AG10803 (cell line): Measurements from ENCODE around the gene PFKFB2.

Source experiments
- DNase-seq: peaks from one replicate; pipeline ENCODE4 v3.0.0; 2010; ENCODE audit warnings: low read depth
- H3K4me3 ChIP-seq: 2 replicates; pipeline ENCODE4 v1.5.1; 2011; ENCODE audit warnings: mild to moderate bottlenecking, low read length, control low read depth
- TF ChIP-seq, protein P1 (sequence below): conservative IDR thresholded peaks from 2 replicates; pipeline ENCODE4 v1.5.1; 2011; ENCODE audit warnings: mild to moderate bottlenecking, low read length, control low read depth, inconsistent platforms

The PFKFB2 gene

DNA sequence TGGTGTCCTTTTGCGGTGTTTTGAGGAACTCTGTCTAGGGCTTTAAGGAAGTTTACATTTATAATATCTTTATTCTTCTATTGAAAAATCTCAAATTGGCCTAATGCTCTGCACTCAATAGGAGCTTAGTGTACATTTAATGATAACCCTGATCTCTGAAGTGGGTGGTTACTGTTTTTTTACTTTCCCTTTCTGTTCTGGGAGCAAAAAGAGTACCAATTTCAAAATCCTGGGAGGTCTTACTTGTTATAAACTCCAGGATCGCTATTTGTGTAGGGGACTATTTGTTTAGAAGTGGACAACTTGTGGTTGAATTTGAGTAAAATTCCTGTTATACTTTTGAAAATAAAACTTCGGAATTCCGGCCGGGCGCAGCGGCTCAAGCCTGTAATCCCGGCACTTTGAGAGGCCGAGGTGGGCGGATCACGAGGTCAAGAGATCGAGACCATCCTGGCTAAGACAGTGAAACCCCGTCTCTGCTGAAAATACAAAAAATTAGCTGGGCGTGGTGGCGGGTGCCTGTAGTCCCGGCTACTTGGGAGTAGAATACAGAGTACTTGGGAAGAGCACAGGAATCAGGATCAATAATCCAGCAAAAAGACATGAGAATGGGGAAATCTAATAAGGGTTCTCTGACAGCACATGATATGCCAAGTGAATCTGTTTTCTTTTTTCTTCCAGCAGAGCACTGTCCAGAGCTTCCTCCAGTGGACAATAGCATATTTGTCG is 36.7 kb downstream of the PFKFB2 start:
- DNase-seq, result no peak
- H3K4me3 ChIP-seq, result no peak overlapping the region
- TF ChIP-seq, protein P1, sequence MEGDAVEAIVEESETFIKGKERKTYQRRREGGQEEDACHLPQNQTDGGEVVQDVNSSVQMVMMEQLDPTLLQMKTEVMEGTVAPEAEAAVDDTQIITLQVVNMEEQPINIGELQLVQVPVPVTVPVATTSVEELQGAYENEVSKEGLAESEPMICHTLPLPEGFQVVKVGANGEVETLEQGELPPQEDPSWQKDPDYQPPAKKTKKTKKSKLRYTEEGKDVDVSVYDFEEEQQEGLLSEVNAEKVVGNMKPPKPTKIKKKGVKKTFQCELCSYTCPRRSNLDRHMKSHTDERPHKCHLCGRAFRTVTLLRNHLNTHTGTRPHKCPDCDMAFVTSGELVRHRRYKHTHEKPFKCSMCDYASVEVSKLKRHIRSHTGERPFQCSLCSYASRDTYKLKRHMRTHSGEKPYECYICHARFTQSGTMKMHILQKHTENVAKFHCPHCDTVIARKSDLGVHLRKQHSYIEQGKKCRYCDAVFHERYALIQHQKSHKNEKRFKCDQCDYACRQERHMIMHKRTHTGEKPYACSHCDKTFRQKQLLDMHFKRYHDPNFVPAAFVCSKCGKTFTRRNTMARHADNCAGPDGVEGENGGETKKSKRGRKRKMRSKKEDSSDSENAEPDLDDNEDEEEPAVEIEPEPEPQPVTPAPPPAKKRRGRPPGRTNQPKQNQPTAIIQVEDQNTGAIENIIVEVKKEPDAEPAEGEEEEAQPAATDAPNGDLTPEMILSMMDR, result no peak

DNA sequence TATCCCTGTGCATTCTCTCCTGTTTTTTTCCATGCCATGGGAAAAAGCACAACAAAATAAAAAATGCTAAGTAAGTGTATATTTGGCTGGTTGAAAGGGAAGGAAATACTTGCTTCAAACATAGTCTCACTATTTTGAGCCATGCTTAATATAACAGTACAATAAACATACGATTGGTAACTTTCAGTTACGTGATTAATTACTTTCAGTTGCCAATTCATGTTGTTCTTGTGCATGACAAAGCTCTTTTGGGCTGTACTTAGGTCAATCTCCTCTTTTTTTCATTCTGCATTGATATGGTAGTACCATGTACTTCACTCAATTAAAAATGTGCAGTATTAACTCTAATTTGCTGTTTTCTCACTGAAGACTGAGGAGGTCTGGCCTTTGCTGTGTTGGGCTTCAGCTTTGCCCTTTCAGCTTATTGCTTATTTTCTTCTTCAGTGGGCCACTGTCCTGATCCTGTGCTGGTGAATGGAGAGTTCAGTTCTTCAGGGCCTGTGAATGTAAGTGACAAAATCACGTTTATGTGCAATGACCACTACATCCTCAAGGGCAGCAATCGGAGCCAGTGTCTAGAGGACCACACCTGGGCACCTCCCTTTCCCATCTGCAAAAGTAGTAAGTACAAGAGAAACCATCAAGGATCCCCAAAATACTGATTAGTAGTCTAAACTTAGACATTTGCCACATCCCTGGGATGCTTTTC is 38.3 kb downstream of the PFKFB2 start:
- H3K4me3 ChIP-seq, result no peak overlapping the region
- no peak for DNase-seq
- TF ChIP-seq, protein P1, result no peak

DNA sequence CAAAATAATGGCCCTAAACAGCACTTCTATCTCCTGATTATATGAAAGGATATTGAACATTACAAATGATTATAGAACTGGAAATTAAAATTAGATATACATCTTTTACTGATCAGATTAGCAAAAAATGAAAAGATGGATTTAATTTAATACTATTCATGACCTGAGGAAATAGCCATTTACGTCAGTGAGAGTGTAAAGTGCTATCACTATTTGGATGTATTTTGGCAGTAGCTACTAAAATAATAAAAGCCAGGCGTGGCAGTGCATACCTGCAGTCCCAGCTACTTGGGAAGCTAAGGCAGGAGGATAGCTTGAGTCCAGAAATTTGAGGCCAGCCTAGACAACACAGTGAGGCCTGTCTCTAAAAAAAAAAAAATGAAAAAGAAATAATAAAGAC is 40.9 kb downstream of the PFKFB2 start:
- DNase-seq, result no peak
- no peak overlapping the region for H3K4me3 ChIP-seq
- TF ChIP-seq, protein P1, result no peak

DNA sequence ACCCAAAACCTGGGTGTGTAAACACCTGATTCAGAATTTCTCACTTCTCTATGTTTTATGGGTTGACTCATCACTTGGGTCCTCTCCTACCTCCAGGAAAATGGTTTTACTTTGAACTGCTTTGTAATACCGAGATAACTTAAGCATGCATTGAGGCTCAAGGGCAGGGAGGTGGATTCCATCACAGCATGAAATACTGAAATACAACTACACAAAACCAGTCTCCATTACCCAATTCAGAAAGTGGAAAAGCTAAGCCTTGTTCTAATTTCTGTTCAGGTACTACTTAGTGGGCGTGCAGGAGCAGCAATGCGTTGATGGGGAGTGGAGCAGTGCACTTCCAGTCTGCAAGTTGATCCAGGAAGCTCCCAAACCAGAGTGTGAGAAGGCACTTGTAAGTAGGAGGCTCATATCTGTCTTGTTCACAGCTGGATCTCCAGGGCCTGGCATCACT is 44.8 kb downstream of the PFKFB2 start:
- TF ChIP-seq, protein P1, result no peak
- no peak for DNase-seq
- H3K4me3 ChIP-seq, result no peak overlapping the region

DNA sequence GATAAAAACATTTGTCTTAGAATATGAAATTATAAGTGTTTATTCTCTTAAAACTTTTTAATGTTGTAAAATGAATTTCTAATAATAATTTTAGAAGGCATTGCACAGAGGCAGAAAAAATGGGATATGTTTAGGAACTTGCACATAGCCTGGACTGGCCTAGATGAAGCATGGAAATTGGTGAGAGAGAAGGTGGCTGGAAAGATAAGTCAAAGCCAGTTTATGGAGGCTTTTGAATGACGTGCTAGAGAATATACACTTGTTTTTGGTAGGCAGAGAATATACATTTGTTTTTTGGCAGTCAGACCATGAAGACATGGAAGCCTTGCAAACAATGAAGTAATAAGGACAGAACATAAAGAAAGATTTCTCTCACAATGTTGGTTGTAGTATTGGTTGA is 48.6 kb downstream of the PFKFB2 start:
- H3K4me3 ChIP-seq, result no peak overlapping the region
- DNase-seq, result no peak

DNA sequence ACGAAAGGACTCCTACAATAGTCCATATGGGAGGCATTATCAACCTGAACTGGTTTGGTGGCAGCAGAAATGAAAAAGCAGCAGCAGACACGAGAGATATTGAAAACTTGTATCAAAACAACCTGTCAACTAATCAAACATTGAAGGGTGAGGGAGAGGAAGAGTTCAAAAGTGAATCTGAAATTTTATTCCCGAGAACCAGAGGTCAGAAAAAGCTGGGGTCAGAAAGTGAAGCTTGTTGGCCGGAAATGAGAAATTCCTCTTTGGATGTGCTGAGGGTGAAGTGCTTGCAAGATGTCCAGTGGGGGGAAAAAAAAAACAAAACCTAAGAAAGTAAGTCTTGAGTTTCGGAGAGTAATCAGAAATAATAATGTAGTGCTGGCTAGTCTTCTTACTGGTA is 49.1 kb downstream of the PFKFB2 start:
- DNase-seq, result no peak
- TF ChIP-seq, protein P1, result no peak
- no peak overlapping the region for H3K4me3 ChIP-seq

More for the DNA sequence above, 48.6 kb downstream of the PFKFB2 start:
- TF ChIP-seq, protein P1, result no peak

DNA sequence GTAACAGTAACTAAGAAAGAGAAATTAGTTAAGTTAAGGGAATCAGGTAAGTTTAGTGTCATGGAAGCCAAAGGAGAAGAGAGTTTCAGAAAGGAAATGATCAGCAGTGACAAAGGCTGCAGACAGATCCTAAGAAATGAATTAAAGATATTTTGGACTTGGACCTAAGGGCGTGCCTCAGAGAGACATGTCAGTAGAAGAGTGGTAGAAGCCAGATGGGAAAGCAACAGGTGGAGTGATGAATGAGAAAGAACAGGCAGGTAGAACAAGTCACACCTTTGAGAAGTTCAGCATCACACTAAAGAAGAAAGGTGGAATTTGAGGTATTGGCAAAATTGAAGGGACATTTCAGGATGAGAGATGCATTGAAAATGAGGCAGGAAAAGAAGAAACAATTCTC is 49.6 kb downstream of the PFKFB2 start:
- TF ChIP-seq, protein P1, result no peak
- no peak overlapping the region for H3K4me3 ChIP-seq
- no peak for DNase-seq
